IMR-90 (cell line): ENCODE measurements around the gene PRTFDC1. TPM values are rescaled to one million over a fixed set of nuclear protein-coding genes. Genes with fewer than 3 reads are reported as not detected.

ENCODE experiments used
- ATAC-seq: fragments of 200-7000 bp; cut with Tn5 transposase; 2 replicates; pipeline ENCODE4 v1.9.1; 2020; ENCODE audit warnings: low read depth, mild to moderate bottlenecking, moderate library complexity
- BruUV-seq: library from RNA; stranded (reverse); fragments of 400-500 nt; replicated peaks from 2 replicates; lab custom pipeline; 2021; lab: Mats Ljungman, UMichigan
- CTCF ChIA-PET: fragments of 300-600 bp; formaldehyde crosslinking; extraction: SDS; loops from one replicate; lab custom pipeline; 2021; ENCODE audit warnings: antibody characterized with exemption; lab: Yijun Ruan, JAX
- POLR2A ChIA-PET: fragments of 300-600 bp; sonication (Branson Sonifier 250); formaldehyde crosslinking; loops from one replicate; lab custom pipeline; 2022; ENCODE audit warnings: antibody characterized with exemption; ENCODE audit not compliant: unreplicated experiment; lab: Charles Lee
- DNase-seq: peaks from one replicate; pipeline ENCODE4 v3.0.0; 2013
- H2AFZ ChIP-seq: replicated peaks from 2 replicates; pipeline ENCODE3; 2013; ENCODE audit warnings: low read length, mild to moderate bottlenecking; ENCODE audit not compliant: poor library complexity
- H2AK5ac ChIP-seq: 2 replicates; pipeline ENCODE4 v1.6.1; 2013; ENCODE audit warnings: low read depth, low read length, inconsistent platforms
- H2AK9ac ChIP-seq: replicated peaks from 2 replicates; pipeline ENCODE3; 2013; ENCODE audit warnings: mild to moderate bottlenecking, low read depth, low read length, moderate library complexity; ENCODE audit not compliant: poor library complexity
- H2BK120ac ChIP-seq: 2 replicates; pipeline ENCODE4 v1.6.1; 2013; ENCODE audit warnings: low read depth, low read length, inconsistent platforms
- H2BK15ac ChIP-seq: 3 replicates; pipeline ENCODE4 v1.6.1; 2013; ENCODE audit warnings: low read depth, low read length, inconsistent platforms
- H2BK20ac ChIP-seq: 2 replicates; pipeline ENCODE4 v1.6.1; 2013; ENCODE audit warnings: low read depth, mild to moderate bottlenecking, inconsistent platforms, low read length, moderate library complexity
- H2BK5ac ChIP-seq: 2 replicates; pipeline ENCODE4 v1.6.1; 2013; ENCODE audit warnings: mild to moderate bottlenecking, low read depth, low read length, inconsistent platforms; ENCODE audit not compliant: poor library complexity, severe bottlenecking
- H3K14ac ChIP-seq: replicated peaks from 2 replicates; pipeline ENCODE4 v1.6.1; 2013; ENCODE audit warnings: low read depth, low read length, inconsistent platforms
- H3K18ac ChIP-seq: 2 replicates; pipeline ENCODE4 v1.6.1; 2013; ENCODE audit warnings: low read depth, low read length, control low read depth
- H3K23ac ChIP-seq: 2 replicates; pipeline ENCODE4 v1.6.1; 2013; ENCODE audit warnings: low read depth, low read length, inconsistent platforms
- H3K27ac ChIP-seq: 2 replicates; pipeline ENCODE4 v1.5.1; 2013; ENCODE audit warnings: mild to moderate bottlenecking, control low read depth, low read length; ENCODE audit not compliant: insufficient read depth
- H3K27me3 ChIP-seq: 2 replicates; pipeline ENCODE4 v1.6.1; 2013; ENCODE audit warnings: low read length; ENCODE audit not compliant: control insufficient read depth, insufficient read depth
- H3K36me3 ChIP-seq: 2 replicates; pipeline ENCODE4 v1.6.1; 2013; ENCODE audit warnings: low read length, mixed read lengths; ENCODE audit not compliant: control insufficient read depth, insufficient read depth
- H3K4ac ChIP-seq: 2 replicates; pipeline ENCODE4 v1.6.1; 2013; ENCODE audit warnings: low read depth, low read length, inconsistent platforms
- H3K4me1 ChIP-seq: 2 replicates; pipeline ENCODE4 v1.6.1; 2013; ENCODE audit warnings: low read length, mixed read lengths; ENCODE audit not compliant: control insufficient read depth, insufficient read depth
- H3K4me2 ChIP-seq: 2 replicates; pipeline ENCODE4 v1.6.1; 2013; ENCODE audit warnings: low read depth, mild to moderate bottlenecking, control low read depth, low read length, moderate library complexity
- H3K4me3 ChIP-seq: 2 replicates; pipeline ENCODE4 v1.5.1; 2013; ENCODE audit warnings: low read depth, mild to moderate bottlenecking, control low read depth, low read length, moderate library complexity; ENCODE audit not compliant: insufficient read depth
- H3K56ac ChIP-seq: 2 replicates; pipeline ENCODE4 v1.6.1; 2013; ENCODE audit warnings: low read length, inconsistent platforms; ENCODE audit not compliant: insufficient read depth; ENCODE audit errors: extremely low read depth
- H3K79me1 ChIP-seq, 2 experiments: 2 replicates each; pipeline ENCODE4 v1.6.1; 2013; ENCODE audit warnings: low read length in 2 of 2, inconsistent platforms in 1 of 2, low read depth in 1 of 2
- H3K9ac ChIP-seq: 2 replicates; pipeline ENCODE4 v1.6.1; 2013; ENCODE audit warnings: low read depth, low read length, control low read depth
- H3K9me1 ChIP-seq: 2 replicates; pipeline ENCODE4 v1.6.1; 2013; ENCODE audit warnings: low read length, inconsistent platforms; ENCODE audit not compliant: insufficient read depth
- H3K9me3 ChIP-seq: 2 replicates; pipeline ENCODE4 v1.6.1; 2013; ENCODE audit warnings: low read length; ENCODE audit not compliant: control insufficient read depth, insufficient read depth
- H4K20me1 ChIP-seq: 2 replicates; pipeline ENCODE4 v1.6.1; 2013; ENCODE audit warnings: low read length, inconsistent platforms; ENCODE audit not compliant: insufficient read depth
- H4K5ac ChIP-seq: 2 replicates; pipeline ENCODE4 v1.6.1; 2013; ENCODE audit warnings: mild to moderate bottlenecking, low read depth, low read length, control low read depth
- H4K8ac ChIP-seq, 2 experiments: 2 replicates each; pipeline ENCODE4 v1.6.1; 2013; ENCODE audit warnings: low read depth in 2 of 2, low read length in 2 of 2, control low read depth in 1 of 2, inconsistent platforms in 1 of 2
- H4K91ac ChIP-seq: 2 replicates; pipeline ENCODE4 v1.6.1; 2013; ENCODE audit warnings: low read depth, low read length, inconsistent platforms; ENCODE audit not compliant: insufficient read depth
- BHLHE40 ChIP-seq: fragments of 150-350 bp; IDR thresholded peaks from 2 replicates; pipeline ENCODE4 v1.6.1; 2016; ENCODE audit warnings: mild to moderate bottlenecking, low read depth, low read length
- CEBPB ChIP-seq: IDR thresholded peaks from 2 replicates; pipeline ENCODE4 v1.6.1; 2012; ENCODE audit warnings: low read depth, low read length, improper control_type of control experiment
- CHD1 ChIP-seq: IDR thresholded peaks from 2 replicates; pipeline ENCODE4 v1.6.1; 2012; ENCODE audit warnings: low read depth, low read length, improper control_type of control experiment
- CTCF ChIP-seq: conservative IDR thresholded peaks from 2 replicates; pipeline ENCODE4 v1.5.1; 2012; ENCODE audit warnings: mild to moderate bottlenecking, low read depth, low read length, improper control_type of control experiment
- ELK1 ChIP-seq: fragments of 150-350 bp; IDR thresholded peaks from 2 replicates; pipeline ENCODE4 v1.6.1; 2016; ENCODE audit warnings: low read depth, mild to moderate bottlenecking, low read length, moderate library complexity, borderline replicate concordance
- FOS ChIP-seq: fragments of 150-350 bp; IDR thresholded peaks from 2 replicates; pipeline ENCODE4 v1.6.1; 2016; ENCODE audit warnings: low read depth, low read length
- MAFK ChIP-seq: IDR thresholded peaks from 2 replicates; pipeline ENCODE4 v1.6.1; 2012; ENCODE audit warnings: low read depth, low read length, improper control_type of control experiment
- MXI1 ChIP-seq: IDR thresholded peaks from 2 replicates; pipeline ENCODE4 v1.6.1; 2012; ENCODE audit warnings: low read depth, mild to moderate bottlenecking, low read length, moderate library complexity, borderline replicate concordance
- NFE2L2 ChIP-seq: fragments of 150-350 bp; IDR thresholded peaks from 2 replicates; pipeline ENCODE4 v1.6.1; 2016; ENCODE audit warnings: low read depth, mild to moderate bottlenecking, low read length
- POLR2A ChIP-seq: IDR thresholded peaks from 2 replicates; pipeline ENCODE4 v1.6.1; 2012; ENCODE audit warnings: mild to moderate bottlenecking, low read depth, low read length
- RFX5 ChIP-seq: IDR thresholded peaks from 2 replicates; pipeline ENCODE4 v1.8.0; 2012; ENCODE audit warnings: low read depth, mild to moderate bottlenecking, low read length, moderate library complexity
- SMC3 ChIP-seq: fragments of 150-350 bp; IDR thresholded peaks from 2 replicates; pipeline ENCODE4 v1.6.1; 2016; ENCODE audit warnings: low read depth, mild to moderate bottlenecking, antibody characterized with exemption, low read length, moderate library complexity
- WGBS, 2 experiments: methylation state at CpG; one replicate each; pipeline versions ENCODE4 v1.1.5 to v1.1.7; 2013; ENCODE audit warnings: missing lambda C conversion rate in 2 of 2; ENCODE audit not compliant: insufficient read length in 1 of 2; ENCODE audit errors: extremely low coverage in 2 of 2; 5-methylcytosine and 5-hydroxymethylcytosine counted together
- dilution Hi-C: fragments of 300-500 bp; cut with HindIII; formaldehyde crosslinking; loops from one replicate; pipeline ENCODE4 v1.14.3; 2018; ENCODE audit warnings: low sequenced_read_pairs; ENCODE audit not compliant: unreplicated experiment
- in situ Hi-C: fragments of 300-500 bp; cut with MboI; formaldehyde crosslinking; loops from 3 replicates; pipeline ENCODE4 v1.14.3; 2019; ENCODE audit warnings: low sequenced_read_pairs, inconsistent platforms, mixed read lengths
- intact Hi-C: fragments of 100-400 bp; cut with micrococcal nuclease; formaldehyde crosslinking; loops from 2 replicates; pipeline ENCODE4 v1.10.0; 2022
- polyA plus RNA-seq, 3 experiments: library from polyadenylated mRNA; depleted of rRNA; stranded (reverse); fragments of >200 nt; gene quantifications; 2 replicates each; pipeline ENCODE4 v1.2.3, GENCODE V29; 2012; ENCODE audit warnings: low replicate concordance in 1 of 3
- total RNA-seq: library from RNA; depleted of rRNA; stranded (reverse); fragments of >200 nt; gene quantifications from 2 replicates; pipeline ENCODE4 v1.2.3, GENCODE V29; 2012
- TF ChIP-seq, protein P1 (sequence below): fragments of 150-350 bp; IDR thresholded peaks from 2 replicates; pipeline ENCODE4 v1.6.1; 2017; ENCODE audit warnings: mild to moderate bottlenecking, antibody characterized with exemption, low read length, low read depth

The PRTFDC1 gene
- total and polyA plus RNA-seq, 2 of the 4 experiments (the other 2 are of a cell fraction), result 12.3 to 17.9 TPM

- H4K91ac ChIP-seq, result no peak overlapping the region
- H3K79me1 ChIP-seq, result no peaks in the 10 kb centered on the region
- H4K5ac ChIP-seq, result no peak overlapping the region
- no peak overlapping the region for H3K18ac ChIP-seq
- H3K4me2 ChIP-seq, result no peak overlapping the region
- no peak for TF ChIP-seq CEBPB
- TF ChIP-seq, protein P1, sequence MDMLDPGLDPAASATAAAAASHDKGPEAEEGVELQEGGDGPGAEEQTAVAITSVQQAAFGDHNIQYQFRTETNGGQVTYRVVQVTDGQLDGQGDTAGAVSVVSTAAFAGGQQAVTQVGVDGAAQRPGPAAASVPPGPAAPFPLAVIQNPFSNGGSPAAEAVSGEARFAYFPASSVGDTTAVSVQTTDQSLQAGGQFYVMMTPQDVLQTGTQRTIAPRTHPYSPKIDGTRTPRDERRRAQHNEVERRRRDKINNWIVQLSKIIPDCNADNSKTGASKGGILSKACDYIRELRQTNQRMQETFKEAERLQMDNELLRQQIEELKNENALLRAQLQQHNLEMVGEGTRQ, result no peak
- TF ChIP-seq RFX5, result no peak
- TF ChIP-seq NFE2L2, result no peak
- no peak for TF ChIP-seq MXI1
- TF ChIP-seq FOS, result no peak
- TF ChIP-seq BHLHE40, result no peak
- TF ChIP-seq SMC3, result no peak
- no peak for TF ChIP-seq MAFK
- TF ChIP-seq CTCF, result no peak
- no peak for TF ChIP-seq CHD1
- TF ChIP-seq POLR2A, result no peak
- TF ChIP-seq ELK1, result no peak
- no peak overlapping the region for H2AFZ ChIP-seq
- dilution Hi-C loops (no loop called here), intact Hi-C loops (no loop called here), in situ Hi-C loops (no loop called here)
- no peak overlapping the region for H2AK9ac ChIP-seq
- H3K36me3 ChIP-seq, result no peaks in the 10 kb centered on the region
- H2BK15ac ChIP-seq, result no peak overlapping the region
- H3K23ac ChIP-seq, result no peak overlapping the region
- no peak overlapping the region for H2BK20ac ChIP-seq
- ATAC-seq (no peak), DNase-seq (no peak)
- H3K14ac ChIP-seq, result no peak overlapping the region
- no peak overlapping the region for H4K8ac ChIP-seq
- no peaks in the 10 kb centered on the region for H3K27me3 ChIP-seq
- H3K4me1 ChIP-seq, result no peaks in the 10 kb centered on the region
- H3K27ac ChIP-seq, result no peak overlapping the region
- no peak overlapping the region for H2BK120ac ChIP-seq
- H3K4ac ChIP-seq, result no peak overlapping the region
- ChIA-PET CTCF (no interaction called here), POLR2A (no interaction called here)
- no TSS peak for BruUV-seq
- no peaks in the 10 kb centered on the region for H3K9me3 ChIP-seq
- no CpG with 5 or more reads among the region's 2 CpGs for WGBS, 2 experiments
- H3K9ac ChIP-seq, result no peak overlapping the region
- H3K9me1 ChIP-seq, result no peaks in the 10 kb centered on the region
- H3K56ac ChIP-seq, result no peak overlapping the region
- no peak overlapping the region for H2BK5ac ChIP-seq
- no peak overlapping the region for H3K4me3 ChIP-seq
- no peaks in the 10 kb centered on the region for H4K20me1 ChIP-seq
- H2AK5ac ChIP-seq, result no peak overlapping the region
Observed at GRCh38 chr10:24841530-24841929, 110.9 kb downstream of the PRTFDC1 start.
